DMS153 treated with DMSO at 0.1 percent for 48 hours (cell line): ENCODE data around the gene KRTAP24-1.

ENCODE experiments used
- DNase-seq: peaks from one replicate; lab custom pipeline; 2025; ENCODE audit not compliant: unreplicated experiment; lab: John Stamatoyannopoulos, UW

KRTAP24-1 gene

GRCh38 chr21:30282850-30283249 lies at the start of gene KRTAP24-1:
Gene KRTAP24-1, minus strand, starts transcription at chr21:30282950. Its CDS starts 18 bp downstream, at chr21:30282932.
- DNase-seq: no peak

- DNase-seq: no peak
Observed at GRCh38 chr21:30329203-30329875, 46.6 kb upstream of the KRTAP24-1 start.

- DNase-seq: no peak
Observed at GRCh38 chr21:30326390-30326789, 43.6 kb upstream of the KRTAP24-1 start.

GRCh38 chr21:30320215-30320614 lies 37.5 kb upstream of the KRTAP24-1 start, which contains the start of gene KRTAP26-1:
Gene KRTAP26-1, minus strand, starts transcription at chr21:30320315. Its CDS starts 280 bp downstream, at chr21:30320035.
- DNase-seq: no peak

- no peak for DNase-seq
Observed at GRCh38 chr21:30315701-30316100, 33.0 kb upstream of the KRTAP24-1 start.

GRCh38 chr21:30306884-30307283 lies 24.1 kb upstream of the KRTAP24-1 start:
- DNase-seq: no peak

GRCh38 chr21:30305136-30305535 lies 22.4 kb upstream of the KRTAP24-1 start:
- no peak for DNase-seq

- no peak for DNase-seq
Observed at GRCh38 chr21:30289215-30289614, 6.5 kb upstream of the KRTAP24-1 start, which contains the start of gene KRTAP25-1. Gene KRTAP25-1, minus strand, starts transcription at chr21:30289514. Its CDS starts 24 bp downstream, at chr21:30289490.

- no peak for DNase-seq
Observed at GRCh38 chr21:30271611-30272010, 11.1 kb downstream of the KRTAP24-1 start.

- no peak for DNase-seq
Observed at GRCh38 chr21:30271156-30271555, 11.6 kb downstream of the KRTAP24-1 start.

GRCh38 chr21:30269803-30270530 lies 12.8 kb downstream of the KRTAP24-1 start:
- no peak for DNase-seq

GRCh38 chr21:30268608-30269197 lies 14.0 kb downstream of the KRTAP24-1 start:
- no peak for DNase-seq

GRCh38 chr21:30257773-30258172 lies 25.0 kb downstream of the KRTAP24-1 start:
- DNase-seq: no peak

- DNase-seq: no peak
Observed at GRCh38 chr21:30256100-30256499, 26.6 kb downstream of the KRTAP24-1 start.

- no peak for DNase-seq
Observed at GRCh38 chr21:30255679-30256078, 27.1 kb downstream of the KRTAP24-1 start.

GRCh38 chr21:30251781-30252180 lies 31.0 kb downstream of the KRTAP24-1 start:
- DNase-seq: no peak

- no peak for DNase-seq
Observed at GRCh38 chr21:30249936-30250335, 32.8 kb downstream of the KRTAP24-1 start.

- no peak for DNase-seq
Observed at GRCh38 chr21:30248844-30249243, 33.9 kb downstream of the KRTAP24-1 start.

GRCh38 chr21:30245061-30245460 lies 37.7 kb downstream of the KRTAP24-1 start:
- DNase-seq: no peak

- DNase-seq: no peak
Observed at GRCh38 chr21:30243691-30244090, 39.1 kb downstream of the KRTAP24-1 start.

GRCh38 chr21:30240661-30241060 lies 42.1 kb downstream of the KRTAP24-1 start:
- DNase-seq: no peak

GRCh38 chr21:30238168-30238567 lies 44.6 kb downstream of the KRTAP24-1 start:
- no peak for DNase-seq
